ENCODE data around the gene SUV39H2.

DNA sequence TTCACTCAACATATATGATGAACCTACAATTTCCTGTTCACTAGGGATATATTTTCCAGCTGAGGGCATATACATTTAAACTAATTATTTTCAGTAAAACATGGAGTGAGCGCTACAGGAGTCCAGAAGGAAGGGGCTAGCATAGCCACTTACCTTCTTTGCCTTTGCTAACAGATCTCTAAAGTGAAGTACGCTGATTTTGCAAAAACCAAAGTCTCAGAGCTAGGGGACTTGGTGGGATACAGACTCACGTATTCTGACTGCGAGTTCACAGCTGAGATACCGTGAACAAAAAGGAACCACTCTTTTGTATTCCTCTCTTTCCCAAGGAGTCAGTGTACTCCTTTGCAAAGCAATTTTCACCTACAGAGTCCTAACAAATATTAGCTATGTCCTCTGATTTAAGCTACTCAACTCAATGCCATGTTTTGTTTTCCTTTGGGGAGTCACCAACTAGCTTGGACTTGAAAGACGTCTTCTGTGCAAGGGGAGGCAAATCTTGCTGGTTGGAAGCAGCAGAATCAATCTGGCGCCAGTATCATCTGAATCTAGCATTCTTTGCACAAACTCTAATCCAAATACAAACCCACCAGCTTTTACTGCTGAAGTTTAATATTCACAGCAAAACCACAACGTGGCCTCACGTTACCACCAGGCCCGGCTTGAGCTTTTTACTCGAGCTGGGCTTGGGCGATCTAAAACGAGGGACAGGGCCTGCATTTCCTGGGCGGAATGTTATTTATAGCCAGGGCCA, 41.5 kb upstream of the SUV39H2 start:
- no peak for TF ChIP-seq NFIC (IDR thresholded peaks at IDR 0.05; ENCODE audit: low read depth, low read length)
- no peak for TF ChIP-seq SUZ12 (IDR thresholded peaks at IDR 0.05; ENCODE audit: unreplicated experiment)
- TF ChIP-seq POLR2AphosphoS5 (IDR thresholded peaks at IDR 0.05; ENCODE audit: low read length), result no peak
- TF ChIP-seq, protein P1, sequence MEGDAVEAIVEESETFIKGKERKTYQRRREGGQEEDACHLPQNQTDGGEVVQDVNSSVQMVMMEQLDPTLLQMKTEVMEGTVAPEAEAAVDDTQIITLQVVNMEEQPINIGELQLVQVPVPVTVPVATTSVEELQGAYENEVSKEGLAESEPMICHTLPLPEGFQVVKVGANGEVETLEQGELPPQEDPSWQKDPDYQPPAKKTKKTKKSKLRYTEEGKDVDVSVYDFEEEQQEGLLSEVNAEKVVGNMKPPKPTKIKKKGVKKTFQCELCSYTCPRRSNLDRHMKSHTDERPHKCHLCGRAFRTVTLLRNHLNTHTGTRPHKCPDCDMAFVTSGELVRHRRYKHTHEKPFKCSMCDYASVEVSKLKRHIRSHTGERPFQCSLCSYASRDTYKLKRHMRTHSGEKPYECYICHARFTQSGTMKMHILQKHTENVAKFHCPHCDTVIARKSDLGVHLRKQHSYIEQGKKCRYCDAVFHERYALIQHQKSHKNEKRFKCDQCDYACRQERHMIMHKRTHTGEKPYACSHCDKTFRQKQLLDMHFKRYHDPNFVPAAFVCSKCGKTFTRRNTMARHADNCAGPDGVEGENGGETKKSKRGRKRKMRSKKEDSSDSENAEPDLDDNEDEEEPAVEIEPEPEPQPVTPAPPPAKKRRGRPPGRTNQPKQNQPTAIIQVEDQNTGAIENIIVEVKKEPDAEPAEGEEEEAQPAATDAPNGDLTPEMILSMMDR (IDR thresholded peaks at IDR 0.05 in 2 of 3, conservative IDR thresholded peaks at IDR 0.05 in 1 of 3; ENCODE audit: control insufficient read depth in 2 of 3, extremely low read depth in 1 of 3, insufficient read depth in 1 of 3, low read depth in 3 of 3, low read length in 3 of 3), result no peak
- TF ChIP-seq SIN3A (IDR thresholded peaks at IDR 0.05; ENCODE audit: low read depth, low read length), result no peak
- TF ChIP-seq TAF1 (IDR thresholded peaks at IDR 0.05; ENCODE audit: borderline replicate concordance, low read depth, low read length), result no peak
- no peak for TF ChIP-seq EZH2 (IDR thresholded peaks at IDR 0.05; ENCODE audit: borderline replicate concordance, control insufficient read depth, low read depth, low read length)
- no peak for TF ChIP-seq MAX (IDR thresholded peaks at IDR 0.05; ENCODE audit: low read depth, low read length)
- TF ChIP-seq POLR2A (IDR thresholded peaks at IDR 0.05; ENCODE audit: low read depth, low read length), result no peak

Measured in GM12878 (cell line).